PC-9 (cell line): ENCODE data around the gene CREB1. TPM values are rescaled to one million over a fixed set of nuclear protein-coding genes. Genes with fewer than 3 reads are reported as not detected.

ENCODE experiments used
- BruUV-seq: library from RNA; stranded (reverse); fragments of 400-500 nt; replicated peaks from 2 replicates; lab custom pipeline; 2021; lab: Mats Ljungman, UMichigan
- CTCF ChIA-PET: fragments of 300-600 bp; sonication (Branson Sonifier 250); formaldehyde crosslinking; loops from one replicate; lab custom pipeline; 2022; ENCODE audit warnings: antibody characterized with exemption; lab: Charles Lee
- POLR2A ChIA-PET: fragments of 300-600 bp; sonication (Branson Sonifier 250); formaldehyde crosslinking; loops from one replicate; lab custom pipeline; 2022; ENCODE audit warnings: antibody characterized with exemption; ENCODE audit not compliant: unreplicated experiment; lab: Charles Lee
- DNase-seq, 2 experiments: peaks; one replicate each; pipeline versions ENCODE4 v3.0.0 to v3.0.0-alpha.2; 2015 to 2022; ENCODE audit warnings: mixed read lengths in 1 of 2
- H2AFZ ChIP-seq: fragments of 200-600 bp; sonication (generic); 2 replicates; pipeline ENCODE4 v1.8.1; 2017; ENCODE audit warnings: antibody characterized with exemption
- H3F3A ChIP-seq: fragments of 200-600 bp; sonication (generic); 2 replicates; pipeline ENCODE4 v1.8.1; 2017; ENCODE audit warnings: antibody characterized with exemption, mild to moderate bottlenecking, low read depth; ENCODE audit not compliant: insufficient read depth
- H3K27ac ChIP-seq: fragments of 200-600 bp; sonication (generic); 2 replicates; pipeline ENCODE4 v1.6.1; 2016; ENCODE audit warnings: mixed run types
- H3K27me3 ChIP-seq: fragments of 200-600 bp; sonication (generic); 2 replicates; pipeline ENCODE4 v1.6.1; 2016; ENCODE audit warnings: low read depth, mixed run types; ENCODE audit not compliant: insufficient read depth
- H3K36me3 ChIP-seq: fragments of 200-600 bp; sonication (generic); 2 replicates; pipeline ENCODE4 v1.6.1; 2016; ENCODE audit warnings: low read depth, mixed run types
- H3K4me1 ChIP-seq: fragments of 200-600 bp; sonication (generic); replicated peaks from 2 replicates; pipeline ENCODE4 v1.6.1; 2016; ENCODE audit warnings: mixed run types; ENCODE audit not compliant: insufficient read depth
- H3K4me2 ChIP-seq: fragments of 200-600 bp; sonication (generic); 2 replicates; pipeline ENCODE4 v1.6.1; 2017; ENCODE audit warnings: mixed run types
- H3K4me3 ChIP-seq: fragments of 200-600 bp; sonication (generic); 2 replicates; pipeline ENCODE4 v1.6.1; 2016; ENCODE audit warnings: mixed run types
- H3K79me2 ChIP-seq: fragments of 200-600 bp; sonication (generic); 2 replicates; pipeline ENCODE4 v1.6.1; 2017; ENCODE audit warnings: low read depth, mixed run types
- H3K9me2 ChIP-seq: fragments of 200-600 bp; sonication (generic); 2 replicates; pipeline ENCODE4 v1.8.1; 2017; ENCODE audit warnings: mild to moderate bottlenecking; ENCODE audit not compliant: insufficient read depth
- H3K9me3 ChIP-seq: fragments of 200-600 bp; sonication (generic); 2 replicates; pipeline ENCODE4 v1.8.1; 2016; ENCODE audit warnings: low read depth; ENCODE audit not compliant: insufficient read depth
- H4K20me1 ChIP-seq: fragments of 200-600 bp; sonication (generic); 2 replicates; pipeline ENCODE4 v1.8.1; 2017; ENCODE audit not compliant: insufficient read depth
- EZH2 ChIP-seq: fragments of 200-600 bp; sonication (generic); IDR thresholded peaks from 2 replicates; pipeline ENCODE4 v1.8.0; 2017; ENCODE audit warnings: antibody characterized with exemption, low read depth
- intact Hi-C: fragments of 100-400 bp; cut with micrococcal nuclease; formaldehyde crosslinking; loops from one replicate; pipeline ENCODE4 v1.10.0; 2022; ENCODE audit not compliant: unreplicated experiment
- total RNA-seq: library from RNA; stranded (reverse); gene quantifications from 2 replicates; pipeline ENCODE4 v1.2.3, GENCODE V29; 2021
- TF ChIP-seq, protein P1 (sequence below): fragments of 200-600 bp; sonication (generic); conservative IDR thresholded peaks from 2 replicates; pipeline ENCODE4 v1.6.1; 2017; ENCODE audit warnings: mixed run types, antibody characterized with exemption, mild to moderate bottlenecking, moderate library complexity

CREB1 gene
- total RNA-seq, 1 experiment from 2014 or later, result 42.2 TPM

DNA sequence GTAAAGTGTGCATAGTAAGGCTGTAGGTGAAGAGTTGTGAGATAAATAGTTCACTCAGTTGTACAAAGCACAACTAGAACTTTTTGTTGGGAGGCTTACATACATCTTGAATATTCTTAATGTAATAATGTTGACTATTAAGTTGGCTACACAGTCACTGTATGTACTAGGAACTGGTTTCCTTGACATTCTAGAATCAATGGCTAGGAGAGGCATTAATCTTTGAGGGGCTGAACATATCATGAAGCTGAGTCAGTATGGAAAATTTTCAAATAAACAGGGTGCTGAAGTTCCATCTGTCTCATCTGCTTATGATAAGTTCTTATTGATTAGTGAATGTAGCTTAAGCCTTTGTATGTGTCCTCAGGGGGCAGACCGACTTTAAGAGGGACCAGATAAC is 72.0 kb downstream of the CREB1 start:
- Histone ChIP-seq H3K4me3 (no peak overlapping the region), H3K36me3 (0 out of 2 replicates have a peak, but pooled peaks cover 11% of the 10 kb centered on the region), H3K4me1 (no peaks in the 10 kb centered on the region), H3K9me2 (no peaks in the 10 kb centered on the region), H3K9me3 (no peaks in the 10 kb centered on the region), H3K27ac (no peak overlapping the region), H3K4me2 (no peak overlapping the region), H2AFZ (no peak overlapping the region), H4K20me1 (no peaks in the 10 kb centered on the region), H3F3A (peaks cover 9% of the 10 kb centered on the region; the same call in 1 of the 2 replicates), H3K27me3 (no peaks in the 10 kb centered on the region), H3K79me2 (no peaks in the 10 kb centered on the region)
- BruUV-seq, result no TSS peak
- DNase-seq, result no peak
- TF ChIP-seq, protein P1, sequence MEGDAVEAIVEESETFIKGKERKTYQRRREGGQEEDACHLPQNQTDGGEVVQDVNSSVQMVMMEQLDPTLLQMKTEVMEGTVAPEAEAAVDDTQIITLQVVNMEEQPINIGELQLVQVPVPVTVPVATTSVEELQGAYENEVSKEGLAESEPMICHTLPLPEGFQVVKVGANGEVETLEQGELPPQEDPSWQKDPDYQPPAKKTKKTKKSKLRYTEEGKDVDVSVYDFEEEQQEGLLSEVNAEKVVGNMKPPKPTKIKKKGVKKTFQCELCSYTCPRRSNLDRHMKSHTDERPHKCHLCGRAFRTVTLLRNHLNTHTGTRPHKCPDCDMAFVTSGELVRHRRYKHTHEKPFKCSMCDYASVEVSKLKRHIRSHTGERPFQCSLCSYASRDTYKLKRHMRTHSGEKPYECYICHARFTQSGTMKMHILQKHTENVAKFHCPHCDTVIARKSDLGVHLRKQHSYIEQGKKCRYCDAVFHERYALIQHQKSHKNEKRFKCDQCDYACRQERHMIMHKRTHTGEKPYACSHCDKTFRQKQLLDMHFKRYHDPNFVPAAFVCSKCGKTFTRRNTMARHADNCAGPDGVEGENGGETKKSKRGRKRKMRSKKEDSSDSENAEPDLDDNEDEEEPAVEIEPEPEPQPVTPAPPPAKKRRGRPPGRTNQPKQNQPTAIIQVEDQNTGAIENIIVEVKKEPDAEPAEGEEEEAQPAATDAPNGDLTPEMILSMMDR, result no peak
- no peak for TF ChIP-seq EZH2
- intact Hi-C loops, result no loop called here
- ChIA-PET CTCF (interaction anchor here (0.7 kb wide), 1 partner anchor 20 kb away, joined by 3 read pairs; no protein-coding TSS in a partner anchor), POLR2A (no interaction called here)

DNA sequence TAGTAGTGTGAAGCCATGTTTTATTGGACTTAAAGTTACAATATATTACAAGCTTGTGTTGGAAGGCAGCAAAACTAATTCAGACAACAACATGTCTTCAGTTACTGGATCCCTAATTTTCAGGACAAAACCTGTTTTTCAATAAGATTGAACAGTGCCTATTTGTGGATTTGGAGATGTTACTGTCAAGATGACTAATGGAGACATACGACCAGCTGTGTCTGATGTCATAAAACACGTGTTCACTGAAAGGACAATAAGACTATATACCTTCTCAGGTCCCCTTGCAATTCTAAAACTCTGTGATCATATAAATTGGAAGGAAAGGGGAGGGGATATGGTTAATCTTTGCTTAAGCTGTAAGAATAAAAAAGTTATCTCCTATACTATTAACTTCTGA is 73.7 kb downstream of the CREB1 start:
- no TSS peak for BruUV-seq
- H4K20me1 ChIP-seq, result no peaks in the 10 kb centered on the region
- ChIA-PET POLR2A (no interaction called here), CTCF (no interaction called here)
- TF ChIP-seq, protein P1, result no peak
- no peak for TF ChIP-seq EZH2
- H3K4me2 ChIP-seq, result no peak overlapping the region
- 0 out of 2 replicates have a peak, but pooled peaks cover 2% of the 10 kb centered on the region for H3K36me3 ChIP-seq
- H3K27ac ChIP-seq, result no peak overlapping the region
- no peaks in the 10 kb centered on the region for H3K9me3 ChIP-seq
- H3F3A ChIP-seq, result no peaks in the 10 kb centered on the region; the same call in 1 of the 2 replicates
- H3K27me3 ChIP-seq, result no peaks in the 10 kb centered on the region
- no peak overlapping the region for H3K4me3 ChIP-seq
- H3K79me2 ChIP-seq, result no peaks in the 10 kb centered on the region
- H2AFZ ChIP-seq, result no peak overlapping the region
- intact Hi-C loops, result no loop called here
- DNase-seq, result no peak
- H3K9me2 ChIP-seq, result no peaks in the 10 kb centered on the region
- no peaks in the 10 kb centered on the region for H3K4me1 ChIP-seq

DNA sequence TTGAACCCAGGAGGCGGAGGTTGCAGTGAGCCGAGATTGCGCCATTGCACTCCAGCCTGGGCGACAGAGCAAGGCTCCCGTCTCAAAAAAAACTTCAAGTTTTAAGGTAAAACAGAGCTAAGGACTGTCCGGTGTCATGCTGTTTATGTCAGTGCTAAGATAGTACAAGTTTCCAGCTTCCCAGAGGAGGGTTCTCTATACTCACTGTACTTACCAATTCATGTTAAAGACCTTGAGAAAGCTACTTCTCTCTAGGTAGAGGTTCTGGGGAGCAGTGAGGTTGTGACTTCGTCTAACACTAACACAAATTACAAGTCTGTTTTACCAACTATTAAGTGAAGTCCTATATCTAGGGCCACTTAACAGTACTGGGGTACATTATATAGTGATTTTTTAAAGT is 76.6 kb downstream of the CREB1 start:
- Histone ChIP-seq H2AFZ (no peak overlapping the region), H3K9me2 (no peaks in the 10 kb centered on the region), H3K9me3 (no peaks in the 10 kb centered on the region; the same call in 1 of the 2 replicates), H3K36me3 (0 out of 2 replicates have a peak, but pooled peaks cover 6% of the 10 kb centered on the region), H3K79me2 (no peaks in the 10 kb centered on the region), H3K27ac (no peak overlapping the region), H3K4me2 (no peak overlapping the region), H3F3A (no peaks in the 10 kb centered on the region; the same call in 1 of the 2 replicates), H3K27me3 (no peaks in the 10 kb centered on the region), H4K20me1 (no peaks in the 10 kb centered on the region), H3K4me1 (no peaks in the 10 kb centered on the region), H3K4me3 (no peak overlapping the region)
- ChIA-PET CTCF (no interaction called here), POLR2A (no interaction called here)
- intact Hi-C loops, result loop anchor here (5.0 kb wide), 1 partner anchor 44 kb away; no protein-coding TSS in a partner anchor
- TF ChIP-seq, protein P1, result no peak
- BruUV-seq, result no TSS peak
- no peak for DNase-seq
